ENCODE results near the gene PHF13.

PHF13 gene

DNA sequence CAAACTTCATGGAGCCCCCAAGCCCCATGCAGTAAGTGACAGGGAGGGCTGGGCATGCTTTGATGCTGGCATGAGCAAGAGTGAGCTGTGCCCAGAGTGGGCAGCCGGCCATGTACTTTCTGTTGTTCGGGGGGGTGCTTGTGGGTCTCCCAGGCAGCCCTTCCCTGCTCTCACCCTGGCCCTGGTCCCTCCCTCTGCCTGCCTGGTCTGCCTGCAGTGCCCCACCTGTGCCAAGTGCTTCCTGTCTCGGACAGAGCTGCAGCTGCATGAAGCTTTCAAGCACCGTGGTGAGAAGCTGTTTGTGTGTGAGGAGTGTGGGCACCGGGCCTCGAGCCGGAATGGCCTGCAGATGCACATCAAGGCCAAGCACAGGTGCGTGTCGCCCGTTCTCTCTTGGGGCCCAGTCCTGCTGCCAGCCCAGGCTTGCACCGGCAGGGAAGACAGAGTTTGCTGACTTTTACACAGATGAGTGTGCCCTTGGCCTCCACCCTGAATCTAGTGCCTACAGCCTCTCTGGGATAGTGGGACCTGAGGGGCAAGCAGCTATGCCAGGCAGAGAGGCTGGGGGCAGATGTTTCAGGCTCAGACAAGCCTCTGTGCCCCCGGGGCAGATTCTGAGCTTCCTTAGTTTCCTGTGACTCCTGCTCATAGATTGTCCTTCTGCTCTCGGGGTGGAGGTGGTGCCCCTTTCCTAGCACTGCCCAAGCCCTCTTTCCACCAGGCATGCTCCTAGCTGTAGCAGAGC is 26.1 kb upstream of the PHF13 start:
- no peak for DNase-seq (ENCODE audit: low read depth)
- TF ChIP-seq, protein P1, sequence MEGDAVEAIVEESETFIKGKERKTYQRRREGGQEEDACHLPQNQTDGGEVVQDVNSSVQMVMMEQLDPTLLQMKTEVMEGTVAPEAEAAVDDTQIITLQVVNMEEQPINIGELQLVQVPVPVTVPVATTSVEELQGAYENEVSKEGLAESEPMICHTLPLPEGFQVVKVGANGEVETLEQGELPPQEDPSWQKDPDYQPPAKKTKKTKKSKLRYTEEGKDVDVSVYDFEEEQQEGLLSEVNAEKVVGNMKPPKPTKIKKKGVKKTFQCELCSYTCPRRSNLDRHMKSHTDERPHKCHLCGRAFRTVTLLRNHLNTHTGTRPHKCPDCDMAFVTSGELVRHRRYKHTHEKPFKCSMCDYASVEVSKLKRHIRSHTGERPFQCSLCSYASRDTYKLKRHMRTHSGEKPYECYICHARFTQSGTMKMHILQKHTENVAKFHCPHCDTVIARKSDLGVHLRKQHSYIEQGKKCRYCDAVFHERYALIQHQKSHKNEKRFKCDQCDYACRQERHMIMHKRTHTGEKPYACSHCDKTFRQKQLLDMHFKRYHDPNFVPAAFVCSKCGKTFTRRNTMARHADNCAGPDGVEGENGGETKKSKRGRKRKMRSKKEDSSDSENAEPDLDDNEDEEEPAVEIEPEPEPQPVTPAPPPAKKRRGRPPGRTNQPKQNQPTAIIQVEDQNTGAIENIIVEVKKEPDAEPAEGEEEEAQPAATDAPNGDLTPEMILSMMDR (conservative IDR thresholded peaks at IDR 0.05; ENCODE audit: low read depth, low read length) = no peak
- H3K4me3 ChIP-seq (ENCODE audit: low read depth, low read length) = no peak overlapping the region

DNA sequence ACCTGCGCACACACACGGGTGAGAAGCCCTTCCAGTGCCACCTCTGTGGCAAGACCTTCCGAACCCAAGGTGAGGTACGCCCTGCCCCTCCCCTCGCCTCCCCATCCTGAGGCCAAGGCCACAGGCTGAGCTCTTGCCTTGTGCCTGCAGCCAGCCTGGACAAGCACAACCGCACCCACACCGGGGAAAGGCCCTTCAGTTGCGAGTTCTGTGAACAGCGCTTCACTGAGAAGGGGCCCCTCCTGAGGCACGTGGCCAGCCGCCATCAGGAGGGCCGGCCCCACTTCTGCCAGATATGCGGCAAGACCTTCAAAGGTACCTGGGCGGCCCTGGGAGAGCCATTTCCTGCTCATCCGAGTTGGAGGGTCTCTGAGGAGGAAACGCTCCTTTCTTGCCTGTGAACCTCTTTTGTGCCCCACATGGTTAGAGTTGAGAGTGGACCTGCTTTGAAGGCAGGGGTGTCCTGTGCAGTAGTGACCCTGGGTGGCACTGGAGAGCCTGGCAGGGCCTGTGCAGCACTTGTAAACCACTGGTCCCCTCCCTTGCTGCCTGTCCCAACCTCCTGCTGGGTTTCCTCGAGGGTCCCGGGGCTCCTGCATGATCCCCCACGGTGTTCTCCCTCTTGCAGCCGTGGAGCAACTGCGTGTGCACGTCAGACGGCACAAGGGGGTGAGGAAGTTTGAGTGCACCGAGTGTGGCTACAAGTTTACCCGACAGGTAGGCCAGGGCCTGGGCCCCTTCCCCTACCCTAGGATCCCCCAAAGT is 25.2 kb upstream of the PHF13 start:
- no peak overlapping the region for H3K4me3 ChIP-seq (ENCODE audit: low read depth, low read length)
- DNase-seq (ENCODE audit: low read depth) = no peak
- TF ChIP-seq, protein P1 (conservative IDR thresholded peaks at IDR 0.05; ENCODE audit: low read depth, low read length) = no peak

DNA sequence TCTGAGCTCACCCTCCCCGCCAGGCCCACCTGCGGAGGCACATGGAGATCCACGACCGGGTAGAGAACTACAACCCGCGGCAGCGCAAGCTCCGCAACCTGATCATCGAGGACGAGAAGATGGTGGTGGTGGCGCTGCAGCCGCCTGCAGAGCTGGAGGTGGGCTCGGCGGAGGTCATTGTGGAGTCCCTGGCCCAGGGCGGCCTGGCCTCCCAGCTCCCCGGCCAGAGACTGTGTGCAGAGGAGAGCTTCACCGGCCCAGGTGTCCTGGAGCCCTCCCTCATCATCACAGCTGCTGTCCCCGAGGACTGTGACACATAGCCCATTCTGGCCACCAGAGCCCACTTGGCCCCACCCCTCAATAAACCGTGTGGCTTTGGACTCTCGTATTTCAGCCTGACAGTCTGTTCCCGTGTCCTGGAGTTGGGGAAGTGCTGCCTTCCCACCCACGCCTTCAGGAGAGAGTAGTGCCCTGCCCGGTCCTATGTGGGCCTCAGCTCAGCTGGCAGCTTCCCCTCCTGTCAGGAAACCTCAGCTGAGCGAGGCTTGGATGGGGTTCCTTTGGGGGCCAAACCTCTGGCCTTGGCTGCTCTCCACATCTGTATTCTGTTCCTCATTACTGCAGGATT is 24.5 kb upstream of the PHF13 start:
- TF ChIP-seq, protein P1 (conservative IDR thresholded peaks at IDR 0.05; ENCODE audit: low read depth, low read length) = no peak
- no peak for DNase-seq (ENCODE audit: low read depth)
- H3K4me3 ChIP-seq (ENCODE audit: low read depth, low read length) = no peak overlapping the region

DNA sequence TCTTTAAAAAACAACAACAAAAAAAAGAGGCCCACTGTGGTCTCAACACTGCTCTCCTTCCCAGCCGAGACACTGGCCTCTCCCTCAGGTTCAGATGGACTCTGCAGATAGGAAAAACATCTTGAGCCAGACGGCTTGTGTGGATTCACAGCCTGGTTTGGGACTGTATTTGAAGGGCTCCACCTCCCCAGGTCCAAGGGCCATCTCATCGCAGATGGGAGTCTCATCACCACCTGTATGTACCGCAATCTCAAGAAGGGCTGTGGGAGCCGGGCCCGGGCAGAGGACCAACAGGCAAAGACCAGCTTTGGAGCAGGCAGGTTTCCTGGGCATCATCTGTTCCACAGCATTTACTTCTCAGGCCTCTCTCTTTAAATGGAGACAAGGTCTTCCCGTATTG is 23.5 kb upstream of the PHF13 start:
- TF ChIP-seq, protein P1 (conservative IDR thresholded peaks at IDR 0.05; ENCODE audit: low read depth, low read length) = no peak
- no peak for DNase-seq (ENCODE audit: low read depth)
- H3K4me3 ChIP-seq (ENCODE audit: low read depth, low read length) = no peak overlapping the region

DNA sequence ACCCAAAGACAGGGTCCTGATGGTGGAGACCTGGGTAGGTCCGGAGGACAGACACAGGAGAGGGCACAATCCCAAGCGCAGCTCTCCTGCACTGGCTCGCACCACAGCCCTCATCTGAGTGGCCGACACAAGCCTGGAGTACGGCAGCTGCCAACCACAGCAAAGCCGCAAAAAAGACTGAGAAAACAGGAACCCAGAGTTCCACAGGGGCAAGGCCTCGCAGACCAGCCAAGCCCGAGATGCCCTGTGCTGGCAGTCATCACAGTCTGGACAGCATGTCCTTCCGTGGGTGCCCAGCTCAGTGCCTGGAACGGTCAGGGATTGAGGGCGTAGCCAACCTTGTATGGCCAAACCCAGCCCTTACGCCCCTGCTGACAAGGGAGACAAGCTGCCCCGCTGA is 22.3 kb upstream of the PHF13 start:
- TF ChIP-seq, protein P1 (conservative IDR thresholded peaks at IDR 0.05; ENCODE audit: low read depth, low read length) = no peak
- H3K4me3 ChIP-seq (ENCODE audit: low read depth, low read length) = no peak overlapping the region
- DNase-seq (ENCODE audit: low read depth) = no peak

DNA sequence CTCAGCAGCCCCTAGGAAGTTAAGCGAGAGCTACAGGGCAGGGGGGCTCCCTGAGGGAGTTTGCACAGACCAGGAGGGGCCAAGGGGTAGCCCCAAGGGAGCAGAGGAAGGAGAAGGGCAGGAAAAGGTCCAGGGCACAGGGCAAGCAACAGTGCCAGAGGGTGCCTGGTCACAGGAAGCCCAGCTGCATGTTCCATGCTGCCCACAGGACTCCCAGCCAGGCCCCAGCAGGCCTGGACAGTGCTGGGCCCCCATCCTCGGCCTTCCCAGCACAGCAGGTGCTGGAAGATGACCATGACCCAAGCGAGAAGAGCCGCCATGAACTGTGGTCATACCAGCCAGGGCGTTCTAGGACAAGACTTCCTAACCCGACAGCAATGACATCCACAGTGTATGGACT is 21.9 kb upstream of the PHF13 start:
- TF ChIP-seq, protein P1 (conservative IDR thresholded peaks at IDR 0.05; ENCODE audit: low read depth, low read length) = no peak
- no peak for DNase-seq (ENCODE audit: low read depth)

More for the DNA sequence above, 21.9 kb upstream of the PHF13 start:
- no peak overlapping the region for H3K4me3 ChIP-seq (ENCODE audit: low read depth, low read length)

Data from choroid plexus epithelial cell (primary cell).